ENCODE results near the gene PNMT. TPM values are rescaled to one million over a fixed set of nuclear protein-coding genes. Genes with fewer than 3 reads are reported as not detected.

PNMT gene
- total RNA-seq, 6 experiments from 2014 or later = 0.26 TPM; not detected in 5

DNA sequence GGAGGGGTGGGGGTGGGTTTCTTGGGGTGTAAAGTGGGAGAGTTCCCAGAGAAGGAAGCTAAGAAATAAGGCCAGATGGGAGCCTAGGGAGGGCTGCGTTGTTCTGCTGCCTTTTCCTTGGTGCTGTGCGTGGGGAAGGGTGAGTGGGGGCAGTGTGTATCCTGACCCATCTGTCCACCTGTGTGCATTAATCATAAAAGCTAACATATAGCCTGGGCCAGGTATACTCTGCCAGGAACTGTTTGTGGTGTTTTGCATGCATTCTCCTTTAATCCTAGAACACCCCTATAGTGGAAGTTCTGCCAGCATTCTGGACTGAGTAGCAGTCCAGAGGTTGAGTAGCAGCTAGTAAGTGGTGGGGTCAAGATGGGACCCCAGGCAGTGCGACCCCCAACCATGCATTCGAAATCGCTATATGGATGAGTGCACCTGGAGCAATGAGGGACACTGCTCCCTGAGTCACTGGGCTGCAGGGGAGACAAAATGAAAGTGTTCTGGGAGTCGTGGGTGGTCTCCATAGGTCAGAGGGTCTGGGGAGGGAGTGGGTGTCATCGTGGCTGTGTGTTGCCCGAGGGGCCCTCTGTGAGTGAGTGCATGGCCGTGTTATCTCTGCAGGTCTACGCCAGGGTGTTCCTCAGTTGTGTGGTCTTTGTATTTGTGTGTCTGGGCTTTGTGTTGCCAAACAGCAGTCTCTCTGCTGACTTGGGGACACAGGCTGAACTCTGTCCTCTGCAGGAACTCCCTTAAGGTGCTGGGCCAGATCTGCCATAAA, 32.9 kb downstream of the PNMT start:
- no peaks in the 10 kb centered on the region for H3K9me3 Mint-ChIP-seq
- H3K4me1 Mint-ChIP-seq (ENCODE audit: low read depth) = peaks cover 43% of the 10 kb centered on the region
- DNase-seq = no peak
- peak overlapping the region; percentile 54 for H3K27ac Mint-ChIP-seq
- no peaks in the 10 kb centered on the region for H3K36me3 Mint-ChIP-seq (ENCODE audit: low read depth)
- TF ChIP-seq CTCF (IDR thresholded peaks at IDR 0.05) = no peak
- H3K27me3 Mint-ChIP-seq (ENCODE audit: insufficient read depth) = peaks cover 3% of the 10 kb centered on the region
- peak overlapping the region; percentile 94 for H3K4me3 Mint-ChIP-seq

DNA sequence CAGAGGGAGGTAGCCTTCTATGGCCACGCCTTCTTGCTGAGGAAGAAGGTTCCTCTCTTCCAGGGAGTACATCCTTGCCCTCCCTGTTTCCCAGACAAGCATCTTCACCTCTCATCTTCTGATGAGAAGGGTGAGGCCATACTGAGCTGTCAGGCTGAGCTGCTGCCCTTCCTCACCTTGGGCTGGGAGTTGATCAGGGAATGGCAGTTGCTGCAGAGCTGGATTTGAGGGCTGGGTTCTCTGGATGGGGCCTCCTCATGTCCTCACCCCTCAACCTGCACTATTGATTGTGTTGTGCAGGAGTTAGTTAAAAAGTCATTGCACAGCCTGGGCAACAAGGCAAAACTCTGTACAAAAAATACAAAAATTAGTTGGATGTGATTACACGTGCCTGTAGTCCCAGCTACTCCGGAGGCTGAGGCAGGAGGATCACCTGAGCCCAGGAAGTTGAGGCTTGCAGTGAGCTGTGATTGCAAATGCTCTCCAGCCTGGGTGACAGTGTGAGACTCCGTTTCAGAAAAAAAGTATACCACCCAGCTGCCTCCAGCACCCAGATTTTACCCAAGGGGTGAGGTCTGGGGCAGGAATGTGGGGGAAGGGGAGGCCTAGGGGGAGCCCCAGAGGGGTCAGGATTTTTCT, 33.6 kb downstream of the PNMT start:
- peaks cover 43% of the 10 kb centered on the region for H3K4me1 Mint-ChIP-seq (ENCODE audit: low read depth)
- H3K9me3 Mint-ChIP-seq = no peaks in the 10 kb centered on the region
- H3K36me3 Mint-ChIP-seq (ENCODE audit: low read depth) = no peaks in the 10 kb centered on the region
- DNase-seq = no peak
- TF ChIP-seq CTCF (IDR thresholded peaks at IDR 0.05) = no peak
- H3K4me3 Mint-ChIP-seq = peak overlapping the region; percentile 94
- no peak overlapping the region for H3K27ac Mint-ChIP-seq
- peaks cover 2% of the 10 kb centered on the region for H3K27me3 Mint-ChIP-seq (ENCODE audit: insufficient read depth)

DNA sequence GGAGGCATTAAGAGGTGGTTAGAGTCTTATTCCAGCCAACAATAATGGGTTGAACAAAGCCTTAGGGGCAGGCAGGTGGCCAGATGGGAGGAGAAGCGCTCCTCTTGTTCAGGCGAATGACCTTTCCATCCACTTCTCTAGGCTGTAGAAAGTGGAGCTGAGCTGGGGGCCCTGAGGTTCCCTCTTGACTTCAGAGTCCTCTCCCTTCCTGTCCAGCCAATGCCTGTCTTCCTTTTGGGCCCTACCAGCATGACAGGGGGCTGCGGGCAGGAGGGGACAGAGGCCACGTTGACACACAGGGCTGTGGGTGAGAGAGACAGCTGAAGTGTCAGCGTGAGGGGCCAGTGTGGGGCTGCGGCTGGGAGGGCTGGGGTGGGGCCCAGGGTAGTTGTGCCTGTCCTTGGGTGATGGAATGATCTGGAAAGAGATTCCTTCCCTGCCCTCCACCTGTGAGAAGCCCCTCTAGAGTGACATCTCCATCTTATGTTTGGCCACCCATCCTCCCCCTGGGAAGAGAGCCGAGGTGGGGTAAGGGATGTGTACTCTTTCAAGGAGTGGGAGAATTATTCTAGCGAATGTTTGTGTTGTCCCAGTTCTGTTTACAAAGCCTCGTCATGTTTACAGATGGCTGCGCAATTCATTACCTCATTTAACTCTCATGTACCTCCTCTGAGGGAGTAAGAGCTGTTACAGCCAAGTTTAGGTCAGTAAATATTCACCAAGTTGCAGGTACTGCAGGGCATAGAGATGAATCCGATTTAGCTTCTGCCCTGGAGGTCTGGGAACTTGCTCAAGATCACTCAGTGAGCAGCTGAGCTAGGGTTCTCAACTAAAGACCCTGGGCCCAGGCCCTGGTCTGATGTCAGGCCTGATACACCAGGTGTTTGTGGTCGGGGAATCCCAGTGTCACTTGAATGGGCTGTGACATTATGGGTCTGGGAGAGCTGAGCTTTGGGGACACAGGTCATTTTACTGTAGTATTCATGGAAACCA, 34.9 kb downstream of the PNMT start:
- H3K4me1 Mint-ChIP-seq (ENCODE audit: low read depth) = peaks cover 43% of the 10 kb centered on the region
- DNase-seq = no peak
- no peaks in the 10 kb centered on the region for H3K9me3 Mint-ChIP-seq
- no peaks in the 10 kb centered on the region for H3K36me3 Mint-ChIP-seq (ENCODE audit: low read depth)
- H3K27me3 Mint-ChIP-seq (ENCODE audit: insufficient read depth) = peaks cover 2% of the 10 kb centered on the region
- no peak for TF ChIP-seq CTCF (IDR thresholded peaks at IDR 0.05)
- H3K4me3 Mint-ChIP-seq = no peak overlapping the region
- H3K27ac Mint-ChIP-seq = no peak overlapping the region

DNA sequence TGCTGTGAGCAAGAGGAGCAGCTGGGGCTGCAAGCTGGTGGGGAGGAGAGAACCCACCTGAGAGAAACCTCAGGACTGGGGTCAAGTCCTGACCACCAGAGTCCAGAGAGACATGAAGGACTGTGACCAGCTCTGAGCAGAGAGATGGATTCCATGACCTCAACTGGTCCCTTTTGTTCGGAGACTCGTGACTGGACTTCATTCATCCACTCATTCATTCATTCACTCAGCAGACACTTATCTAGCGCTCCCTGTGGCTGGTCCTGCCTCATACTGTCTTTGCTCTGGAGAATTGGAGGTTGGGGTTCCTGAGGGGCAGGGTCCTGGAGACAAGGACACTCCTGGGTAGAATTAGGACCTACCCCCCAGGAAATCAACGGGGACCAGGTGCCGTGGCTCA, 35.7 kb downstream of the PNMT start:
- peaks cover 40% of the 10 kb centered on the region for H3K4me1 Mint-ChIP-seq (ENCODE audit: low read depth)

More for the DNA sequence above, 35.7 kb downstream of the PNMT start:
- no peak for TF ChIP-seq CTCF (IDR thresholded peaks at IDR 0.05)
- peaks cover 2% of the 10 kb centered on the region for H3K27me3 Mint-ChIP-seq (ENCODE audit: insufficient read depth)
- H3K9me3 Mint-ChIP-seq = no peaks in the 10 kb centered on the region
- H3K36me3 Mint-ChIP-seq (ENCODE audit: low read depth) = no peaks in the 10 kb centered on the region
- no peak overlapping the region for H3K4me3 Mint-ChIP-seq
- no peak for DNase-seq
- no peak overlapping the region for H3K27ac Mint-ChIP-seq
